Vein endothelial cell (primary cell): ENCODE results near the gene HOXA5. TPM values are rescaled to one million over a fixed set of nuclear protein-coding genes. Genes with fewer than 3 reads are reported as not detected.

Source experiments
- total RNA-seq: library from RNA; depleted of rRNA; stranded (reverse); fragments of >200 nt; gene quantifications from 2 replicates; pipeline ENCODE4 v1.2.3, GENCODE V29; 2012

HOXA5 gene
- total RNA-seq, result 5.9 and 13.6 TPM in 2 replicates

DNA sequence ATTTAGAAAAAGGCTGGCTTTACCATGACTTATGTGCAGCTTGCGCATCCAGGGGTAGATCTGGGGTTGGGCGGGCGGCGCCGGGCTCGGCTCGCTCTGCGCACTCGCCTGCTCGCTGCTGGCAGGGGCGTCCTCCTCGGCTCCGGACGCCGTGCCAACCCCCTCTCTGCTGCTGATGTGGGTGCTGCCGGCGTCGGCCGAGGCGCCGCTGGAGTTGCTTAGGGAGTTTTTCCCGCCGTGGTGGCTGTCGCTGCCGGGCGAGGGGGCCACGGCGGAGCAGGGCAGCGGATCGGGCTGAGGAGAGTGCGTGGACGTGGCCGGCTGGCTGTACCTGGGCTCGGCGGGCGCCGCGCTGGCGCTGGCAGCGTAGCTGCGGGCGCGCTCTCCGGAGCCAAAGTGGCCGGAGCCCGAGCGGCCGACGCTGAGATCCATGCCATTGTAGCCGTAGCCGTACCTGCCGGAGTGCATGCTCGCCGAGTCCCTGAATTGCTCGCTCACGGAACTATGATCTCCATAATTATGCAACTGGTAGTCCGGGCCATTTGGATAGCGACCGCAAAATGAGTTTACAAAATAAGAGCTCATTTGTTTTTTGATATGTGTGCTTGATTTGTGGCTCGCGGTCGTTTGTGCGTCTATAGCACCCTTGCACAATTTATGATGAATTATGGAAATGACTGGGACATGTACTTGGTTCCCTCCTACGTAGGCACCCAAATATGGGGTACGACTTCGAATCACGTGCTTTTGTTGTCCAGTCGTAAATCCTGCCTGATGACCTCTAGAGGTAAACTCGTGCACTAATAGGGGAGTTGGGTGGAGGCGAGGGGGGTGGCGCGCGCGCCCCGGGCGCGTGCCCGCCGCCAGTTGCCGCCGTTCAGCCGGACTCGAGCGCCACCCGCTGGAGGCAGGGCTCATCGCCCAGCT is at the start of gene HOXA5:
Gene HOXA5 (minus strand): TSS at position 659 of the 927 bp plus-strand sequence. CDS start 74 bp downstream, at position 585.

GRCh38 chr7:27185013-27185853 is 41.8 kb upstream of the HOXA5 start, which contains the start of gene HOXA11:
TSS of gene HOXA11 (minus strand) at chr7:27185232. CDS start at chr7:27185144, 88 bp downstream.

DNA sequence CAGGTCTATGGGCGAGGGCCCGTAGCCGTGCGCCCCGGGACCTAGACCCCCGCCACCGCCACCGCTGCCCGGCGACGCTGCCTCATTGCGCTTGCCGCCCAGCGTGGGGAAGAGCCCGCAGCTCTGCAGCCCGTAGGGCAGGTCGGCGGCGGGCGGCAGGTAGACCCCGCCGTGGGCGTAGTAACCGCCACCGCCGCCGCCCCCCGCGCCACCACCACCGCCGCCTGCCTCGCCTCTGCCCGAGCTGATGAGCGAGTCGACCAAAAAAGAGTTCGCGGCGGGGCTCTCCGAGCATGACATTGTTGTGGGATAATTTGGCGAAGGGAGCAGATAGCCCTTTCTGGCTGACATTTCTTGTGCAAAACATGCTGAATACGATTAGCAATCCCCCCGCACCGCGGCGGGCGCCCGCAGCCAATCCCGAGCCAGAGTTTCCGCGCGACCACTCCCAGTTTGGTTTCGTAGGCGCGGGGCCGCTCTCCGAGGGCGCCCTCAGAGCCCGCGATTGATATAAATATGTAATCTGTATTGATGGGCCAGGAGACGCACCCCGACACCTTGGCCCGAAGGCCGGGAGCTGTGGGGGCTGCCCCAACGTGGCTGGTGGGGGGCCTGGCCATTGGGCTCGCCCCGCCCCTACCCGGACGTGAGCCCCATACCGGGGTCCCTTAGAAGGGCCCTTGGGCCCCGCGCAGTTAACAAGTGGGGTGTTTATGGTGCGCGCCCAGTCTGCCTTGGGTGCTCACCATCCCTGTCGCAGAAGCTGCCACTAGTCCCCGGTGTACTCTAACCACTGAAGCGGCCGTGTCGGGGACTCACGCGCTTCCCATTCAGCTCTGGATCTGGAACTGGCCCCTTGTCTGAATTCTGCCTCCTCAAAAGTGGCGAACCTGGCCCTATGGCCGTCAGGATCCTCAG is 30.7 kb upstream of the HOXA5 start, which contains the start of gene HOXA10:
Gene HOXA10 (minus strand): TSS at position 365 of the 918 bp plus-strand sequence. CDS start 14 bp downstream, at position 351.

GRCh38 chr7:27165089-27165995 is 21.9 kb upstream of the HOXA5 start, which contains the start of gene HOXA9:
TSS of gene HOXA9 (minus strand) at chr7:27165537. CDS start at chr7:27165457, 80 bp downstream.

GRCh38 chr7:27156508-27156898 is 13.0 kb upstream of the HOXA5 start, which contains the start of gene HOXA7:
TSS of gene HOXA7 (minus strand) at chr7:27156675. CDS start at chr7:27156545, 130 bp downstream.

DNA sequence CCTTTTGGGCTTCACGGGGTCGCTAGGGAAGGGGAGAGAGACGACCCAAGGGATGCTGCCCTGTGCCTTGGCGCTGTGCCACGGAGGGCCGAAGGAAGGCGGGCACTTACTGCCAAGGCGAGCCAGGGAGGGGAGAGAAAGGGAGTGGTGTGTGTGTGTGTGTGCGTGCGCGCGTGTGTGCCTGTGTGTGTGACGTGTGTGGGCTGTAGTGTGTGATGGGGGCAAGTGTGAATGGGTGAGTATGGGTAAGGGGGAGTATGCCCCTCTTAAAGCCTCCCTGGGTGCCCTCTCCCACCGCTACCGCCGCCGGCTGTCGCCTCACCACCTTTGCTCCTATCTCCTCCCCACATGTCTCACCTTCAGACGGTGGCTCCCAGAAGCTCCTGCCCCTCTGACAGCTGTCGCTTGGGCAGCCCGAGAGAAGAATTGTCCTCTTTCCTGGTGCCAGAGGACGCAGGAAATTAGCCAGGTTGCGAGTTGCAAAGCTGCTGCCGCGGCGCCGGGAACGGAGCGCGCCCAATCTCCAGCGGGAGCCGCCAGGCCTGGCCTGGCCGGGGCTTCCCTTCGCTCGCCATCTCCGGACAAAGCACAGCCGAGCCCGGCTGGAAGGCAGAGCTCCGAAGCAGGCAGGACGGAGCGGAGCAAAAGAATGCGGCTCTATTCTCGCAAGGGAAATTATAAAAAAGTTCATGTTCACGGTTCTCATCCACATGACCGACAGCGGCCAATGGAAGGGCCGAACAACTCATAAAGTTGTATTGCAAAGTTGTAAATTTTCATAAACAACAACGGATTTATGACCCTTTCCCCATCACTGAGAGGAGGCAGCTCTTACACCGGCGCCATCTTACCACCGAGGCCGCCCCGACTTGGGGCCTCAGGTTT is 8.7 kb upstream of the HOXA5 start, which contains the start of gene HOXA3:
Gene HOXA3 (minus strand): TSS at position 653 of the 885 bp plus-strand sequence. CDS start 41,943 bp downstream, outside the sequence.

DNA sequence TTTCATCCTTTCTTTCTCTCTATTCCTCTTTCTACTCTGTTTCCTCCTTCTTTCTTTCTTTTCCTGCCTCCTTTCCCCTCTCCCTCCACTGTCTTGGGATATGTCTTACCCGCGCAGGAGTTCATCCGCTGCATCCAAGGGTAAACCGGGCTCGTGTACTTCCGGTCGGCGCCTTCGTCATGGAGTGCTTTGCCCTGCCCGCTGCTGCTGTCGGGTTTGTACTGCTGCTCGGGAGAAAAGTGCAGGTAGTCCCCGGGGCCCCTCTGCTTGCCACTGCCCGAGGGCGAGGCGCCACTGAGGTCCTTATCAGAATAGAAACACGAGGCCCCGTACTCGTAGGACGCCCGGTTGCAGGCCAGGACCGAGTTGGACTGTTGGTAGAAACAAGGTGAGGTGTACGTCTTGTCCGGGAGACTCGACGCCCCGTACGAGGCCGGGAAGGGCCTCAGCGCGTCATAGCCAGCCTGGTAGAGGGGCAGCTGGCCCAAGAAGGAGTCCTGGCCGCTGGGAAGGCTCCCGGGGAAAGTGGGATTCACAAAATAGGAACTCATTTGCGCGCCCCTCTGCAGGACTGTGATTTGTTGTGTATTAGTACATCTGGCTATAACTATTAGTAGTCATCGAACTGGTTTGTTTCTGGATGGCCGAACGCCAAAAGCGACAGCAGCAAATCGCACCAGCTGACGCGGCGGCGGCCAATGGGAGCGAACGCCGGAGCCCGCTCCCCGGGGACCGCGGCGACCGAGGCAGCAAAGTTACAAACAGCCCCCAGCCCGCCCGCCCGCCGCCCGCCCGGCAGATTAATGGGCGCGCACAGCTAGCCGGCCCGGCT is 3.9 kb upstream of the HOXA5 start, which contains the start of gene HOXA6:
Gene HOXA6 (minus strand): TSS at position 576 of the 832 bp plus-strand sequence. CDS start 25 bp downstream, at position 551.

DNA sequence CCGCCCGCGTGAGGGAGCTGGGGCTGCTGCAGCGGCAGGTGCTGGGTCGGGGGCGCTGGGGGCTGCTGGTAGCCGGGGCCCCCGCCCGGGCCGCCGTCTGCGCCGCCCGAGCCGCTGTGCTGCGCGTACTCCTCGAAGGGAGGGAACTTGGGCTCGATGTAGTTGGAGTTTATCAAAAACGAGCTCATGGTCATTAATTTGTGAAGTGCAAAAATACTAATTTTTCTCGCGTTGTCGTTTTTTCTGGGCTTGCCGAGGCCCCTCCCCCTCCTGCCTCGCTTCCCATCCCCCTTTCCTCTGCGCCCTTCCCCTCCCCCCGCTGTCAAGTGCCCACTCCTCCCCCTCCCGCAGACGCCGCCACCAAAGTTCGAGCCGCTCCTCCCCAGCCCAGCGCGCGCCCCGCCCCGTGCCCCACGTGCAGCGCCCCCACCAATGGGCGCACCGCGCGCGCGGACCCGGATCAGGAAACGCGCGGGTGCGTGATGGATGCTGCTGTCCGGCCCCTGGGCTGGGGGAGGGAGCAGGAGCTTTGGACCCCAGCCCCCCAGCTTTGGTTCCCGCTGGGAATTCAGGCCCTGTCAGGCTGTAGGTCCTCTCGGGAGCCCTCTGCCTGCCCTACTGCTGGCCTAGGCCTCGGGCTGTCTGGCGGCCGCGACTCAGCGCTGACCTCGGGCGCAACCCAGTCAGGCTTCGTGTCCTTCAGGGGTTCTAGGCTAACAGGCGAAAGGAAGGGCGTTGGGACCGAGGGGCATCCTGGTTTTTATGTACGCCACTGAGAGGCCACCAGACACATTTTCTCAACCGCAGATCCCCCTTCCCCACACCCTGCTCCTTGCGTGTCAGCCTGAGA is 12.7 kb downstream of the HOXA5 start, which contains the start of gene HOXA4:
Gene HOXA4 (minus strand): TSS at position 218 of the 850 bp plus-strand sequence. CDS start 24 bp downstream, at position 194.

DNA sequence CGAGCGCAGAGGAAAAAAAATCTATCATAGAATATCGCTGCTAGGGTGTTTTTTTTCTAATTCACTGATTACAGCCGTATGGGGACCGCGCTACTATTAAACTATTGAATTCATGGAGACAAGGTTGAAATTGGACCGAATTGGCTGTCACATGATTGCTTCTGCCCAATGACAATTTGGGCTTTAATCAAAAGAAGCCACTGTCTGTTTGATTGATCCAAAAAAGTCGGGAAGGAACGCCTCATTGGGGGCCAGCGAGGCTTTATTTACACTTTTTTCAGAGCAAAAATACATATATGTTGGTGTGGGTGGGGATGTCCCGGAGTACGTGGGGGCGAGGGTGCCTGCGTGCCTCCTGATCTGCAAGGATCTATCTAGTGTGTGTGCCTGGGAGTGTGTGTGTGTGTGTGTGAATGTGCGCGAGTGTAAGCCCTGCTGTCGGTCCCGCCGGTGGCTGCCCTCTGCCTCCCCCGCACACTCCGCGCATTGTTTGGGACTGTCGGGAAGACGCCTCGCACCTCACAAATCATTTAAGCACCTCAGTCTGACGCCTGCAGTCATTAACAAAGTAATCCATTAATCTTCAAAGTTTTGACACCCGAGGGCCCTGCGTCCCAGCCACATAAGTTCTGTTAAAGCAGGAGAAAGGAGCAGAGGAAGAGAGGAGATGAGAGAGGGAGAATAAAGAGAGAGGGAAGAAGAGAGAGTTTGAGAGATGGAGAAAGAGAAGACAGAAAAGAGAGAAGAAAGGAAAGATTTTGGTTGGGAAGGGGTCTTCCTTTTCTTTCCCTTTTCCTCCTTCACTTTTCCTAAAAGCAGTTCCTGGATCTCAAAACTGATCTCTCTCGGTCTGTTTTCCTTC is 40.7 kb downstream of the HOXA5 start, which contains the start of gene HOXA2:
Gene HOXA2 (minus strand): TSS at position 103 of the 862 bp plus-strand sequence. CDS start 183 bp downstream, outside the sequence.

GRCh38 chr7:27095897-27096767 is 47.3 kb downstream of the HOXA5 start, which contains the start of gene HOXA1:
TSS of gene HOXA1 (minus strand) at chr7:27096000. CDS start at chr7:27095912, 88 bp downstream.

